Spleen (tissue), 11 donors: ENCODE measurements around the gene TXNL4A. TPM values are rescaled to one million over a fixed set of nuclear protein-coding genes. Genes with fewer than 3 reads are reported as not detected.
A peak's percentile ranks its signal among the peaks of the same experiment; 100 is the strongest.

ENCODE experiments used
- DNase-seq: peaks from one replicate; pipeline ENCODE4 v3.0.0-alpha.2; 2020
- H3K27ac ChIP-seq, 8 donors: fragments of 200-600 bp; sonication (generic) in 7 of 8; 1 replicate in 4 of 8; 2 replicates in 4 of 8; pipeline versions ENCODE4 v1.5.0 to v1.8.0; 2016 to 2021; ENCODE audit warnings: inconsistent platforms in 4 of 8, mild to moderate bottlenecking in 4 of 8, moderate library complexity in 1 of 8
- H3K27me3 ChIP-seq, 7 donors: fragments of 200-600 bp; sonication (generic) in 6 of 7; replicated peaks in 1 of 7; 1 replicate in 4 of 7; 2 replicates in 3 of 7; pipeline versions ENCODE4 v1.5.0 to v1.8.0; 2016 to 2021; ENCODE audit warnings: inconsistent platforms in 3 of 7, mild to moderate bottlenecking in 1 of 7
- H3K36me3 ChIP-seq, 6 donors: fragments of 200-600 bp; sonication (generic) in 5 of 6; 1 replicate in 4 of 6; 2 replicates in 2 of 6; pipeline versions ENCODE4 v1.5.0 to v1.8.0; 2016 to 2021; ENCODE audit warnings: inconsistent platforms in 2 of 6
- H3K4me1 ChIP-seq, 6 donors: fragments of 200-600 bp; sonication (generic) in 5 of 6; 1 replicate in 3 of 6; 2 replicates in 3 of 6; pipeline versions ENCODE4 v1.5.0 to v1.8.0; 2016 to 2021; ENCODE audit warnings: inconsistent platforms in 3 of 6
- H3K4me3 ChIP-seq, 8 donors: fragments of 200-600 bp; sonication (generic) in 7 of 8; 1 replicate in 4 of 8; 2 replicates in 4 of 8; pipeline versions ENCODE4 v1.5.0 to v1.8.0; 2016 to 2021; ENCODE audit warnings: inconsistent platforms in 4 of 8, mild to moderate bottlenecking in 4 of 8, moderate library complexity in 2 of 8
- H3K9me3 ChIP-seq, 8 donors: fragments of 200-600 bp; sonication (generic) in 7 of 8; 1 replicate in 4 of 8; 2 replicates in 4 of 8; pipeline versions ENCODE4 v1.5.0 to v1.8.0; 2016 to 2021; ENCODE audit warnings: inconsistent platforms in 4 of 8
- POLR2A ChIP-seq, 3 donors: fragments of 450-650 bp; IDR thresholded peaks; one replicate each; pipeline ENCODE4 v1.5.1; 2017; ENCODE audit warnings: antibody characterized with exemption in 3 of 3, mild to moderate bottlenecking in 1 of 3
- POLR2AphosphoS5 ChIP-seq, 3 donors: sonication (generic); formaldehyde crosslinking; IDR thresholded peaks; one replicate each; pipeline ENCODE4 v1.5.1; 2017; ENCODE audit warnings: antibody characterized with exemption in 3 of 3
- WGBS, 5 donors: extraction: QIAGEN DNeasy Blood & Tissue Kit in 3 of 5; methylation state at CpG; one replicate each; pipeline versions ENCODE4 v1.1.5 to v1.1.7; 2013 to 2018; 5-methylcytosine and 5-hydroxymethylcytosine counted together
- intact Hi-C: fragments of 100-400 bp; cut with DNase I; formaldehyde crosslinking; loops from one replicate; pipeline ENCODE4 v1.15.0; 2023; ENCODE audit warnings: low total_unique reads
- polyA plus RNA-seq, 3 donors: library from polyadenylated mRNA; stranded (reverse); fragments of 200-250 nt; gene quantifications; one replicate each; pipeline ENCODE4 v1.2.1, GENCODE V29; 2013
- total RNA-seq, 7 donors: library from RNA; depleted of rRNA in 3 of 7; stranded (reverse); fragments of >200 nt in 3 of 7; fragmentation: NEBNext Ultra II Directional in 4 of 7; extraction: Animal tissue kit (Norgen Biotek cat#: 25700) in 4 of 7; gene quantifications; one replicate each; pipeline versions ENCODE4 v1.1.0 to v1.2.1, GENCODE V29; 2016 to 2021
- TF ChIP-seq, protein P1 (sequence below), 11 experiments: fragments of 200-600 bp in 7 of 11; fragments of 450-650 bp in 4 of 11; sonication (generic) in 4 of 11; IDR thresholded peaks in 8 of 11; conservative IDR thresholded peaks in 3 of 11; 1 replicate in 7 of 11; 2 replicates in 4 of 11; pipeline versions ENCODE4 v1.4.0 to v1.8.0; 2016 to 2021; ENCODE audit warnings: antibody characterized with exemption in 11 of 11, inconsistent platforms in 4 of 11, mild to moderate bottlenecking in 1 of 11
- donor health status: healthy with polysubstance abuse.
- donor health status: DM: no; HTN: no; CAD: no; lungs with moderate emphysema.
- donor health status: DM: no; HTN: no; CAD: no.
- donor health status: Bipolar disorder and iron deficiency.
- donor health status: healthy.
- donor health status: DM: no; HTN: no; CAD: no.
- donor health status: DM: yes; HTN: yes; CAD: no.

Gene TXNL4A
- total and polyA plus RNA-seq, 10 donors: 20.7 to 98.5 (median 69.3) TPM

DNA sequence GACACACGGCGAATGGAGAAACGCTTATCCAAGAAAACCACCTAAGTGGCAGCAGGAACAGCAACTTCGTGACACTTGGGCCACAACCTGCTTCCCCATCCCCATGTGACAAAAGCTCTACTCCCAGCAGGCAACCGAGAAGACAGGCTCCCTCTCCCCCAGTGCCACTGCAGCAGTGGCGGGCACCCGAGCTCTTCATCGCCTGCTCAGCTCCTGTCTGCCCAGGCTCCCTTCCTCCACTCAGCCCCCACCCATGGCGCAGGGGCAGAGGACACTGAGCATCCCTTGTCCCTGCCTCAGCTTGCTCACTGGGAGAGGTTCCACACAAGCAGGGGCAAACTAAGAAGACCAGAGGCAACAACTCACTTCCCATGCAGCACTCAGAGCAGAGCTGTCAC lies 59.8 kb downstream of the TXNL4A start:
- intact Hi-C loops: no loop called here
- WGBS, 5 donors: 95 to 99% (median 97%) methylated on average over 3 to 9 of the region's 9 CpGs
- no peak overlapping the region for H3K27ac ChIP-seq
- H3K4me3 ChIP-seq: no peak overlapping the region
- H3K36me3 ChIP-seq: peaks cover 5 to 100% (median 37%) of the 10 kb centered on the region in 6 donors
- H3K4me1 ChIP-seq: peaks cover 0 to 13% (median 0%) of the 10 kb centered on the region in 6 donors
- peak; percentile 44 for DNase-seq
- H3K27me3 ChIP-seq: no peaks in the 10 kb centered on the region
- peaks cover 18 to 60% (median 51%) of the 10 kb centered on the region in 8 donors for H3K9me3 ChIP-seq
- TF ChIP-seq, protein P1, sequence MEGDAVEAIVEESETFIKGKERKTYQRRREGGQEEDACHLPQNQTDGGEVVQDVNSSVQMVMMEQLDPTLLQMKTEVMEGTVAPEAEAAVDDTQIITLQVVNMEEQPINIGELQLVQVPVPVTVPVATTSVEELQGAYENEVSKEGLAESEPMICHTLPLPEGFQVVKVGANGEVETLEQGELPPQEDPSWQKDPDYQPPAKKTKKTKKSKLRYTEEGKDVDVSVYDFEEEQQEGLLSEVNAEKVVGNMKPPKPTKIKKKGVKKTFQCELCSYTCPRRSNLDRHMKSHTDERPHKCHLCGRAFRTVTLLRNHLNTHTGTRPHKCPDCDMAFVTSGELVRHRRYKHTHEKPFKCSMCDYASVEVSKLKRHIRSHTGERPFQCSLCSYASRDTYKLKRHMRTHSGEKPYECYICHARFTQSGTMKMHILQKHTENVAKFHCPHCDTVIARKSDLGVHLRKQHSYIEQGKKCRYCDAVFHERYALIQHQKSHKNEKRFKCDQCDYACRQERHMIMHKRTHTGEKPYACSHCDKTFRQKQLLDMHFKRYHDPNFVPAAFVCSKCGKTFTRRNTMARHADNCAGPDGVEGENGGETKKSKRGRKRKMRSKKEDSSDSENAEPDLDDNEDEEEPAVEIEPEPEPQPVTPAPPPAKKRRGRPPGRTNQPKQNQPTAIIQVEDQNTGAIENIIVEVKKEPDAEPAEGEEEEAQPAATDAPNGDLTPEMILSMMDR (IDR thresholded peaks at IDR 0.05 in 8 of 11, conservative IDR thresholded peaks at IDR 0.05 in 3 of 11): no peak
- no peak for TF ChIP-seq POLR2A (IDR thresholded peaks at IDR 0.05)
- TF ChIP-seq POLR2AphosphoS5 (IDR thresholded peaks at IDR 0.05): no peak

DNA sequence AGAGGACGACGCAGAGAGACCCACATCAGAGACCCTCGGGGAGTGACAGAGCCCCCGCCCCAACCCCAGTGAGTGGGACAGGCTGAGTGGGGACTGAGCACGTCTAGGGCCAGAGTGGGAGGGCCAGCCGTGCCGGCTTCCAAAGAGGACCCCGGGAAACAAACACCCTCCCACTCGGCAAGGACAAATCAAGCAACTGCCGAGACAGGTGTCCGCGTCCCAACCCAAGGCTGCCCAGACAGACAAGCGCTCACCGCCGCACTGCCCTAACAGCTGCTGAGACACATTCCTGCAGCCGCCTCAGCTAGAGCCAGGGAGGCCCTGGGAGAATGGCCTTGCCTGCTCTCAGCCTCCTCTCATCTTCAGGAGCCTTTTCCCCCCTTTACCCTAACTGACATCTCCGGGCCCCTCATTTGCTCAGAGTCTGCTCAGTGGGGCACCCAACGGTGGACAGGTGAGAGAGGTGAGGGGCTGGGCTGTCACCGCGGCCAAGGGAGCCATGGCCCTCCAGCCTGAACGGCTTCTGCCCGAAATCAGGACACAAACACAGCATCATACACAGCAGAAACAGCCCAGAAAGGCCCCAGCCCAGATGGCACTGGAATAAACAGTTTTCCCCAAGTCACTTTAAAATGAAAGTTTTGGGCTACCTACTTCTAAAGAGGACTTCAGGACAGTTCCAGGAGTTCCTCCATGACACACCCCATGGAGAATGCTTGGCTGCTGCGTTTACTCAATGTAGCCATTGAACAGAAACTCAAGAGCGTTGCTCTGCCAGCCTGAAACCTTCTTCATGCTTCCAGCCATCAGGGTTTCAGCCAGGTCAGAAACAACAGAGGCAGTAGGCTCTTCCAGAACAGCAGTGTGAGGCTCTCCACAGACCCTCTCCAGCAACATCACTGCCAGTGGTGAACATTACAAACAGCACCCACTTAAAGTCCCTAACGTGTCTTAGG lies 60.5 kb downstream of the TXNL4A start:
- Histone ChIP-seq H3K27me3 (no peaks in the 10 kb centered on the region), H3K27ac (no peak overlapping the region), H3K4me3 (no peak overlapping the region), H3K9me3 (peaks cover 15 to 53% (median 44%) of the 10 kb centered on the region in 8 donors), H3K36me3 (peaks cover 5 to 98% (median 36%) of the 10 kb centered on the region in 6 donors), H3K4me1 (peaks cover 0 to 13% (median 0%) of the 10 kb centered on the region in 6 donors)
- intact Hi-C loops: no loop called here
- TF ChIP-seq POLR2AphosphoS5 (IDR thresholded peaks at IDR 0.05): no peak
- 92 to 97% (median 94%) methylated on average over 17 to 25 of the region's 25 CpGs for WGBS, 5 donors
- DNase-seq: peak; percentile 53

DNA sequence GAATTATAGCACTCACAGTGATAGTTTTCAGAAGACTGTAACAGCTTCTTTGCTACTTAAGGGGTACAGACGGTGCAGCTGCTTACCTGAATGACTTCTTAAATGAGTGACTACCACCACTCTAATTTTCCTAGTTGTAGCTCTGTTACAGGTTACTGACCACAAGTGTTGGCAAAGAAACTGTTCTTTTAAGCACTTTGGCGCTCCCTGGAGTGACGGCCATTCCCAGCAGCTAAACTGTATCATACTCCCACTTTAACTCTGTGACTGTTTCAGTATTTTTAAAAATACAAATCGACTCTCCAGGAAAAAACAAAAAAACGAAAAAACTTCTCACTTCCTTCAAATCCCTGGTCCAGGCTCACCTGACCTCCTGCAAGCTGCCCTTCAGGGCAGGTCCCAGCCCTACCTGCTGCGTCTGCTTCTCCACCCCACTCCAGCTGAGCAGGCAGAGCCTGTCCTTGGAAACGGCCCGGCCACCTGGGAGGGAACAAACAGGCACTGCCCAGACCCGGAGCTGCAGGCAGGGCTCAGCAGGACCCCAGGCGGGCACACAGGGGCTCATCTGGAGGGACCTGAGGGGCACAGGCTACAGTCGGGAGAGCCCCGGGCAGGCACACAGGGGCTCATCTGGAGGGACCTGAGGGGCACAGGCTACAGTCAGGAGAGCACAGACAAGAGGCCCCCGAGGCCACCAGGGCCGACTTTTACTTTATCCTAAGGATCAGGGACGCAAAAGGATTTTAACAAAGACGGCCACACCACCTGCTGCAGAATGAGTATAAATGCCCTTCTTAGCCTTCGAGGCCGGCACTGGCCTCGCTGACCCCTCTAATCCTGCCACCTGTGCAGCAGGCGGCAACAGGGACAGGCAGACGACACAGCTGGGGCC lies 61.4 kb downstream of the TXNL4A start:
- 88 to 90% (median 89%) methylated on average over 21 of the region's 21 CpGs for WGBS, 5 donors
- Histone ChIP-seq H3K27ac (no peak overlapping the region), H3K4me3 (no peak overlapping the region), H3K27me3 (no peaks in the 10 kb centered on the region), H3K9me3 (peaks cover 11 to 44% (median 35%) of the 10 kb centered on the region in 8 donors), H3K36me3 (peaks cover 5 to 96% (median 36%) of the 10 kb centered on the region in 6 donors), H3K4me1 (peaks cover 0 to 13% (median 0%) of the 10 kb centered on the region in 6 donors)
- intact Hi-C loops: no loop called here
- TF ChIP-seq POLR2AphosphoS5 (IDR thresholded peaks at IDR 0.05): peak in 1 of 3 donors; percentile 9
- TF ChIP-seq, protein P1 (IDR thresholded peaks at IDR 0.05 in 8 of 11, conservative IDR thresholded peaks at IDR 0.05 in 3 of 11): no peak
- peak; percentile 58 for DNase-seq

DNA sequence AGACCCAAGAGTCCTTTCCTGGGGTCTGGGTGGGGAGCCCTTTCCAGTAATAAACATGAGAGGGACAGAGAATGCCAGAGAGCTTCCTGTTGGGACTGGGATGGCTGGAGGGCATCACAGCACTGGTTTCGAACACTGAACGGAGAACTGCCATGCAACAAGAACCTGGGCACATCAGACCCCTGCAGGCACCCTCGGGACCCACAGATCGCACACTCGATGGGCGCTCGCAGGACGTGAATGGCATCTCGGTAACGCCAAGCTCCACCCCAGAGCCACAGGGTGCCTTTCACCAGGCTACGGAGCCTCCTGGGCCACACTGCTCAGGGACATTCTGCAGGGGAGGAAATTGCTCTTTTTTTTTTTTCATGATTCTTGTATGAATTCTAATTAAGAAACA lies 62.1 kb downstream of the TXNL4A start:
- TF ChIP-seq, protein P1 (IDR thresholded peaks at IDR 0.05 in 8 of 11, conservative IDR thresholded peaks at IDR 0.05 in 3 of 11): no peak
- TF ChIP-seq POLR2AphosphoS5 (IDR thresholded peaks at IDR 0.05) (no peak), POLR2A (IDR thresholded peaks at IDR 0.05) (no peak)
- peaks cover 5 to 91% (median 36%) of the 10 kb centered on the region in 6 donors for H3K36me3 ChIP-seq
- 82 to 96% (median 94%) methylated on average over 11 of the region's 11 CpGs for WGBS, 5 donors
- intact Hi-C loops: no loop called here
- H3K9me3 ChIP-seq: peaks cover 7 to 38% (median 28%) of the 10 kb centered on the region in 8 donors
- H3K27me3 ChIP-seq: no peaks in the 10 kb centered on the region
- peak; percentile 53 for DNase-seq
- peaks cover 0 to 13% (median 0%) of the 10 kb centered on the region in 6 donors for H3K4me1 ChIP-seq
- H3K4me3 ChIP-seq: no peak overlapping the region
- no peak overlapping the region for H3K27ac ChIP-seq
